ENCODE data around the gene PRM2.

Gene PRM2

GRCh38 chr16:11260596-11260966, 15.7 kb downstream of the PRM2 start:
- DNase-seq (ENCODE audit: low spot score), result no peak

DNA sequence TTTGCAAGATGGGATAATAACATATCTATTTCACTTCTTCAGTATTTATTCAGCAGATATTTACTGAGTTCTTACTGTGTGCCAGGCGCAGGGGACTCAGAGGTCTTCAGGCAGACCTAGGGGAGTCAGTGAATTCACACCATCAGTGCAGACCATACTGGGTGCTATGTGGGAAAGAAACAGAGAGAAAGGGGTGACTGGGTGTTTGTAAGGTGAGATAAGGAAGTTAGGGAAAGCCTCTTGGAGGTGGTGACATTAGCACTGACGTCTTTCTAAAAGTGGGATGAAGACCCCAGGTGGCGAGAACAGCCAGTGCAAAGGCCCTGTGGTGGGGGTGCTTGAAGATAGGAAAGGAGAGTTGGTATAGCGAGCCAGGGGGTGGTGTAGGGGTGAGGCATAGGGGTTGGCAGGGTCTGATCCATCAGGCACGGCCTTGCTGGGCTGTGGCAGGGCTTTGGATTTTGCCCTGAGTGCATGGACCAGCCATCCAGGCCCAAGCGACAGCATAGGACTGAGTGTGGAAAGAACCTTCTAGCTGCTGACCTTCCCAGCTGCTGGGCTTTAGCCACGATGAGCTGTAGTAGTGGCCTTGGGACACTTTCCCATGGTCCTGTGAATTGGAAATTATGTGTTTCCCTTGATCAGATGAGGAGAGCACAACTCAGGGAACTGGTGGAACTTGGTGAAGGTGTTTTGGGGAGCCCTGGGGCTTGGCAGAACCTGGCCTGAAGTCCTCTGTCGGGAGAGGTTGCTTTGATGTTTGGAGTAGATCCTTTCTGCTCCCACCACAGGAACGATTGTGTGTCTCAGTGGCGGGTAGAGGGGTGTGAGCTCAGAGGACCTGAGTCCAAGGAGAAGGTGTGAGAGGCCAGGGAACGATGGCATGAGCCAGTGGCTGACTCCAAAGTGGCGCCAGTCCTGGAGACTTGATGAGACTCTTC, 16.4 kb downstream of the PRM2 start:
- DNase-seq (ENCODE audit: low spot score), result no peak

- peak; percentile 49 for DNase-seq (ENCODE audit: low spot score)
These were observed 17.5 kb downstream of the PRM2 start for GRCh38 chr16:11258553-11259492.

GRCh38 chr16:11257131-11257938, 18.9 kb downstream of the PRM2 start:
- DNase-seq (ENCODE audit: low spot score), result peak; percentile 90

DNA sequence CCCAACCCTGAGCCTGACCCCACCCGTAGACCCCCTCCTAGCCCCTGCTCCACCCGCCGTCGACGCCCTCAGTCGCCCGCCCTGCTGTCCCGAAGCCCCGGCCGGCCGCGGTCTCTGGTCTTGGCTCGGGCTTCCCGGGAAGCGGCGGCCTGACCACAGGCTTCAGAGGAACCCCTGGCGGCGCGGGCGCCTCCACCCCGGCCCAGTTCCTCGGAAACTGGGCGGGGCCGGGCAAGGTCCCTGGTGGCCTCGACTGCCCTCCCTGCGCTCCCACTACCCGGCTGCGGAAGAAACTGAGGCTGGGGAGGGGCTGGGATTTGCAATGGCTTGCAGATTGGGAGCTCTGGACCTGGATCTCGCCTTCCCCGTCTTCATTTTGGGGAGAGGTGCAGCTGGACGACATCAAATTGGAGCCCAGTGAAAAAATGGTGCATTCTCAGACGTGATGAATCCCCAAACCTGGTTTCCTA, 19.6 kb downstream of the PRM2 start:
- peak; percentile 76 for DNase-seq (ENCODE audit: low spot score)

DNA sequence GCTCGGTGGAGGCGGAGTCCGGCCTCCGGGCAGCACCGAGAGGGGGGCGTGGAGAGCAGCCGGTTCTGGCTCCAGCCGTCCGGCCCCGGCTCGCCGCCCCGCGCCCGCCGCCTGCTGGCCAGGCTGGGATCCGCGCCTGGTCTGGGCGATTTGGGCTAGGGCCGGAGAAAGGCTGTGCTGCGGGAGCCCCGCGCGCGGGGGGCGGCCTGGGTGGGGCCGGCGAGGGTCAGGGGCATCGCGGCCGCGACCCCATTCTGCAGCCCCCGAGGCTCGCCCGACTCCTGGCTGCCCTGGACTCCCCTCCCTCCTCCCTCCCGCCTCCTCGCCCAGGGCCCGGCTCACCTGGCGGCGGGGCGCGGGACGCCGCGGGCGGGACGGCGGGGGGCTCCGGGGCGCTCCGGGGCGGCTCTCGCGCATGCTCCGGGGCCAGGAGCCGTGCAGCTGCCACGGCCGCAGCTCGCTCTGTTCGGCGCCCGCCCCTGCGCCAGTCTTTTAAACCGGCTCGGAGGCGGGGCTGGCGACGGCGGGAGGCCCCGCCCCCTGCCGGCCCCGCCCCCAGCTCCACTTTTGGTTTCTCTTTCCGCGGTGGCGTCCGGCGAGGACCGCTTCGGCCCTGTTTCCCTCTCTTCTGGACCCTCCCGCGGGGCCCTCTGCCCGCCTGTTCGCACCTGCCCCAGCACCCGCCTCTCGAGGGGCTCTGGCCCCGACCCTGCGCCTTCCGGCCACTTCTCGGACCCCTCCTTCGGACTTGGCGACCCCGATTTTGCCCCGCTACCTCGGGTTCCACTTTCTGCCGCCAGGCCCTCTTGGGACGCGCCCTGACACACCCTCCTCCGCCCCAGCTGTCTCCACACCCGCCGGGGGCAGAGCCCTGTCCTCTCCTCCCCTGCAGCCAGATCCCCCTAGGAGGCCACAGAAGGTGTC, 20.3 kb downstream of the PRM2 start, which contains the start of gene SOCS1:
SOCS1 (minus strand) TSS at position 468 of the 924 bp plus-strand sequence. CDS start 726 bp downstream, outside the sequence.
- DNase-seq (ENCODE audit: low spot score), result peak; percentile 93

GRCh38 chr16:11254913-11255736, 21.2 kb downstream of the PRM2 start:
- peak; percentile 52 for DNase-seq (ENCODE audit: low spot score)

DNA sequence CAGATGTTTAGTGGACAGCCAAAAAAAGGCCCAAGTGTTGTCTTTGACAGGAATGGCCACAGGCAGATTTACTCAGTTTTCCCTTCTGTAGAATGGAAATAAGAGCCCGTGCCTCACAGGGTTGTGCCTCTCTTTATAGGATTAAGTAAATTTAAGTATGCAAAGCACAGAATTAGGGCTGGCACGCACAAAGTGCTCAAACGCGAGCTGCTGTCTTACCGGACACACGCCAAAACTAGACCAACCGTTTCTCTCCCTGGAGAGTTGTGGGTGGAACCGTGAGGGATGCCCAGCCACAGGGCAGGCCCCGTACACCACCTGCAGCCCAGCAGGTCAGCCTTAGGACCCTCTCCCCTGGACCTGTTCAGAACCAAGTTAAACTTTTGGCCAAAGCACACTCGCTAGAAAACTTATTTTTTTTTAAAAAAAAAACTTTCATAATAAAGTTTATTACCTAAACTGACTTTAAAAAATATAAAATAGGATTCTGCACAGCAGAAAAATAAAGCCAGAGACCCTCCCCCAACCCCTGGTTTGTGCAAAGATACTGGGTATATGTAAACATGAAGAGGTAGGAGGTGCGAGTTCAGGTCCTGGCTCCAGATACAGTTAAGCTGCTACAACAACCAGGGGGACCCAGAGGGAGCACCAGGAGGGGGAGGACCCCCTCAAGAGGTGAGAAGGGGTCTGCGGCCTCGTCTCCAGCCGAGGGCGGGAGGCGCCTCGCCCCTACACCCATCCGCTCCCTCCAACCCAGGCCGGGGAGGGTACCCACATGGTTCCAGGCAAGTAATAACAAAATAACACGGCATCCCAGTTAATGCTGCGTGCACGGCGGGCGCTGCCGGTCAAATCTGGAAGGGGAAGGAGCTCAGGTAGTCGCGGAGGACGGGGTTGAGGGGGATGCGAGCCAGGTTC, 22.0 kb downstream of the PRM2 start:
- DNase-seq (ENCODE audit: low spot score), result no peak

DNA sequence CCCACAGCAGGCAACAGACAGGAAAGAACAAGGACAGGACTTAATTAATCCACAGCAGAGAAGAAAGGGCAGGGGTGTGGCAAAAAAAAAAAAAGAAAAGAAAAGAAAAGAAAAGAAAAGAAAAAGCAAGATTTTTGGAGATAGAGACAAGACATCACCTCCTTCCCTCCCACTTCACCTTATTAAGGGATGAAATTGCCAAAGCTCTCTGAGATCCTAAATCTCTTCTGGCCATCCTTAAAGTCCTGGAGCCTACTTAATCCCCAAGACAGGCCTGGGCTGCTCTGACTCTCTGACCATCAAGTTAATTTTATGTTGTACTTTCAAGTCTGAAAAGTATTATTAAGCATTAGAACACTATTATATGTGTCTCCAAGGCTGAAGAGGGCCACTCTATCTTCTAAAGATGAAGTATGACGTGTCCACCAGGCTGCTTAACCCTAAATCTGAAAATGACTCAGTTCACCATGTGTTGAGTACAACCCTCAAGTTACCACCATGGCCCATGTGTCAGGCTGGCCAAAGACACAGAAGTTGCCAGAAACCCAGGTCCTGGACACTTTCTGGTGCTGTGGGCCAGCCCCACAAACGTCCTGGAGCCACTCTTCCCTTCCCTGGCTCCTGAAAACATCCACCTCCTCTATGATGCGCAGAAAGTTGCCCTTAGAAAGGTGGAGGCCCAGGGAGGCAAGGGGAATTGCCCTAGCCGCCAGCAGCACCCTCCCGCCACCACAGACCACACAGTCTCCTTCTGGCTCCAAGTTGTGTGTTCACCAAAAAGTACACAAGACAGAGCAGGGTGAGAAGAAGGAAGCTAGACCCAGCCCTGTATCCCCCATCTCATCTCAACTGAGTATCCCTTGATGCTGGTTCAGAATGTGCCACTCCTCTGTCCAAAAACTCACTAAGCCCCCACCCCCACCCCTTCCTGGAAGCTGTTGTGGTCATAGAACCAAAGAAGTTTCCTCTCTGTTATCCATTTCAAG, 23.0 kb downstream of the PRM2 start:
- DNase-seq (ENCODE audit: low spot score), result no peak

DNA sequence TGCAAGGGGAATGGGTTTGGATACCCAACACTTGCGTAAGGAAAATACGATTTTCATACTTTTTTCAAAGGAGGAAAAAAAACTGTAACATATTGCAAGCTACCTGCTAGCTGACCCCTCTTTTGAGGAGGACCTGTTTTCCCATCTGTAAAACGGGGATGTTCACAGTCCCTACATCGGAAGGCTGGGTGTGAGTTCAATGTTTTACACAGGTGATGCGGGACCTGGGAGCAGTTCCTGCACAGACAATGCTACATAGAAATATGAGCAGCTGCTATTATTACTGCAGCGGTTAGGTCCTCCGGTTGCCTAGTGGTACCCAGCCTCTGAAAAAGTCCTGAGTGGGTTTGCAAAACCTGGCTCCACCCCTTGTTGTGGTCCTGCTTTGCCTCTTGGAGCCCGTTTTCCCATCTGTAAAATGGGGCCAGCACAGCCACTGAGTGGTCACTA, 23.8 kb downstream of the PRM2 start:
- no peak for DNase-seq (ENCODE audit: low spot score)

GRCh38 chr16:11251525-11252481, 24.5 kb downstream of the PRM2 start:
- no peak for DNase-seq (ENCODE audit: low spot score)

GRCh38 chr16:11250786-11251524, 25.3 kb downstream of the PRM2 start:
- no peak for DNase-seq (ENCODE audit: low spot score)

- no peak for DNase-seq (ENCODE audit: low spot score)
These were observed 26.0 kb downstream of the PRM2 start for GRCh38 chr16:11250091-11250785.

DNA sequence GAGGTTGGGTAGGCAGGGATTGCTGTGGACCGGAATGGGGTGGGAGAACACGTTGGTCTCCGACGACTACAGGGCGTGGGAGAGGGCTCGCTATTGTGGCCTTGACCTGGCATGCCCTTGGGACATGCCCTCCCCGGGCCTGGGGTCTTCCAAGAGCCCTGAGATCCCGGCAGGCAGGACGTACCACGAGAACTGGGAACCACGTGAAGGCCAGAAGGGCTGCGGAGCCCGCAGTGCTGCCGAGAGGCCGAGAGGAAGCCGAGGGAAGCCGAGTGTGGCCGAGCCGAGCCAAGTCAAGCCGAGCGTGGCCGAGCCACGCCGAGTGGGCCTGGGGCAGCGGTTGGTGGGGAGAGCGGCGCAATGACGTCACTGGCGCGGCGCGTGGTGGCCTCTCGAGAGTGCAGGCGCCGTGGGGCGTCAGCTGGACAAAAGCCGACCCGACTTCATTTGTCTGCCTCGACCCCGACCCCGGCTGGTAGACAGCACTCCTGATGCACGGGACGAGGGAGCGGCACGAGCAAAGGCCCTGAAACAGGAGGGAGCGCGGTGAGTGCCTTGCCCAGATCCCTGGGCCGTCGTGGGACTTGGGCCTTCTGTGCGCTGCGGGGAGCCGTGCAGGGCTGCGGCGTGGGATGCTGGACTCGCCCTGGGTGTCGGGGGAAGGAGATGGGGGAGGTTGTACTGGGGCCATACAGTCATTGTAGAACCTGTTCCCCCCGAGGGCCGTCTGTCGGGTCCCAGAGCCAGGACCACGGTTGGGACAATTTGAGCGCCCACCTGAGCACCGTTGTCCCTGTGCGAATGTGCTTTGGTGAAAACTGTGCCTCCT, 26.8 kb downstream of the PRM2 start:
- DNase-seq (ENCODE audit: low spot score), result no peak

All from hepatic stellate cell (primary cell).